HepG2 (cell line): ENCODE measurements around the gene POU3F4. TPM values are rescaled to one million over a fixed set of nuclear protein-coding genes. Genes with fewer than 3 reads are reported as not detected.

Experiments
- ATAC-seq: fragments of 200-7000 bp; cut with Tn5 transposase; 3 replicates; pipeline ENCODE4 v1.9.1; 2020; ENCODE audit warnings: mild to moderate bottlenecking, moderate library complexity
- BruUV-seq: library from RNA; stranded (reverse); fragments of 400-500 nt; replicated peaks from 2 replicates; lab custom pipeline; 2021; lab: Mats Ljungman, UMichigan
- CTCF ChIA-PET: fragments of 300-600 bp; formaldehyde crosslinking; extraction: SDS; loops from one replicate; lab custom pipeline; 2021; ENCODE audit warnings: low total read pairs, inconsistent platforms, low intra/inter-chr PET ratio; lab: Yijun Ruan, JAX
- POLR2A ChIA-PET: fragments of 350-600 bp; sonication (Branson Sonifier 250); formaldehyde crosslinking; loops from one replicate; lab custom pipeline; 2020; ENCODE audit warnings: antibody characterized with exemption, inconsistent platforms; lab: Yijun Ruan, JAX
- DNase-seq: peaks from one replicate; pipeline ENCODE4 v3.0.0-alpha.2; 2015; ENCODE audit warnings: low spot score
- FAIRE-seq: peaks from 3 replicates; lab custom pipeline; 2011; peaks lifted over from hg19 to GRCh38; lab: Jason Lieb, UNC
- H2AFZ ChIP-seq: one replicate; pipeline ENCODE4 v1.6.1; 2011; ENCODE audit warnings: low read length, inconsistent platforms
- H3K27ac ChIP-seq: fragments of 300-600 bp; 3 replicates; pipeline ENCODE4 v1.8.0; 2011; ENCODE audit warnings: mixed run types, mild to moderate bottlenecking, mixed read lengths, low read length, inconsistent platforms; ENCODE audit not compliant: insufficient read depth; ENCODE audit errors: extremely low read length
- H3K27me3 ChIP-seq, 2 experiments: fragments of 200-600 bp in 1 of 2; 2 replicates in 1 of 2; 3 replicates in 1 of 2; pipeline versions ENCODE4 v1.6.0 to v1.8.0; 2011; ENCODE audit warnings: low read length in 2 of 2, mild to moderate bottlenecking in 2 of 2, moderate library complexity in 2 of 2, inconsistent platforms in 1 of 2; ENCODE audit not compliant: insufficient read depth in 2 of 2, control insufficient read depth in 1 of 2
- H3K36me3 ChIP-seq, 2 experiments: fragments of 200-600 bp in 1 of 2; replicated peaks in 1 of 2; 2 replicates in 1 of 2; 3 replicates in 1 of 2; pipeline versions ENCODE4 v1.5.1 to v1.8.0; 2011; ENCODE audit warnings: low read length in 2 of 2, inconsistent platforms in 1 of 2; ENCODE audit not compliant: insufficient read depth in 2 of 2, control insufficient read depth in 1 of 2
- H3K4me1 ChIP-seq: 2 replicates; pipeline ENCODE4 v1.5.1; 2012; ENCODE audit warnings: low read length, inconsistent platforms; ENCODE audit not compliant: insufficient read depth
- H3K4me2 ChIP-seq: 2 replicates; pipeline ENCODE4 v1.6.0; 2011; ENCODE audit warnings: low read depth, low read length, inconsistent platforms
- H3K4me3 ChIP-seq, 3 experiments: fragments of 200-600 bp in 1 of 3; sonication (generic), shearing (Covaris generic) in 1 of 3; replicated peaks in 1 of 3; 2 replicates each; pipeline ENCODE4 v1.5.1; 2011 to 2016; ENCODE audit warnings: low read length in 3 of 3, inconsistent platforms in 2 of 3, low read depth in 2 of 3, mild to moderate bottlenecking in 2 of 3, control low read depth in 1 of 3, mixed read lengths in 1 of 3; ENCODE audit not compliant: insufficient read depth in 1 of 3
- H3K79me2 ChIP-seq: one replicate; pipeline ENCODE4 v1.6.1; 2011; ENCODE audit warnings: low read length, inconsistent platforms; ENCODE audit not compliant: insufficient read depth
- H3K9ac ChIP-seq: 2 replicates; pipeline ENCODE4 v1.6.0; 2011; ENCODE audit warnings: mild to moderate bottlenecking, low read depth, low read length, inconsistent platforms; ENCODE audit not compliant: insufficient read depth
- H3K9me3 ChIP-seq: 2 replicates; pipeline ENCODE4 v1.5.1; 2012; ENCODE audit warnings: mild to moderate bottlenecking, low read length
- H4K20me1 ChIP-seq: 2 replicates; pipeline ENCODE4 v1.6.0; 2011; ENCODE audit warnings: inconsistent platforms, mild to moderate bottlenecking, low read length, moderate library complexity; ENCODE audit not compliant: insufficient read depth
- CC2D1A ChIP-seq: sonication (generic); formaldehyde crosslinking; IDR thresholded peaks from 2 replicates; pipeline ENCODE4 v1.8.1; 2023; ENCODE audit warnings: mild to moderate bottlenecking, missing genetic modification reagents
- HES4 ChIP-seq: sonication (generic); formaldehyde crosslinking; IDR thresholded peaks from 2 replicates; pipeline ENCODE4 v1.9.0; 2021; ENCODE audit warnings: mild to moderate bottlenecking, missing genetic modification reagents, borderline replicate concordance
- JUNB ChIP-seq: sonication (generic); formaldehyde crosslinking; IDR thresholded peaks from 2 replicates; pipeline ENCODE4 v1.8.0; 2022; ENCODE audit warnings: missing genetic modification reagents, mild to moderate bottlenecking, borderline replicate concordance
- KLF12 ChIP-seq: sonication (generic); formaldehyde crosslinking; IDR thresholded peaks from 2 replicates; pipeline ENCODE4 v1.4.0; 2020; ENCODE audit warnings: missing genetic modification reagents, borderline replicate concordance
- MTF2 ChIP-seq: sonication (generic); formaldehyde crosslinking; IDR thresholded peaks from 2 replicates; pipeline ENCODE4 v1.5.0; 2020; ENCODE audit warnings: missing genetic modification reagents, borderline replicate concordance
- SIX4 ChIP-seq: sonication (generic); formaldehyde crosslinking; IDR thresholded peaks from 2 replicates; pipeline ENCODE4 v1.4.0; 2020; ENCODE audit warnings: missing genetic modification reagents
- SP4 ChIP-seq: sonication (generic); formaldehyde crosslinking; IDR thresholded peaks from 2 replicates; pipeline ENCODE4 v1.8.1; 2023; ENCODE audit warnings: mild to moderate bottlenecking, missing genetic modification reagents
- U2AF1 ChIP-seq: fragments of 200-400 bp; formaldehyde crosslinking; optimal IDR thresholded peaks from 2 replicates; pipeline ENCODE3; 2017; ENCODE audit warnings: mild to moderate bottlenecking, low read depth, low read length
- ZFP36L2 ChIP-seq: sonication (generic); formaldehyde crosslinking; IDR thresholded peaks from 2 replicates; pipeline ENCODE4 v1.4.0; 2020; ENCODE audit warnings: missing genetic modification reagents
- ZFYVE20 ChIP-seq: sonication (generic); formaldehyde crosslinking; IDR thresholded peaks from 2 replicates; pipeline ENCODE4 v1.8.0; 2023; ENCODE audit warnings: low read depth, mild to moderate bottlenecking, moderate library complexity, missing genetic modification reagents, borderline replicate concordance
- ZNF207 ChIP-seq: fragments of 450-650 bp; IDR thresholded peaks from 2 replicates; pipeline ENCODE4 v1.6.1; 2016; ENCODE audit warnings: antibody characterized with exemption, borderline replicate concordance
- ZNF451 ChIP-seq: sonication (generic); formaldehyde crosslinking; IDR thresholded peaks from 2 replicates; pipeline ENCODE4 v1.5.0; 2020; ENCODE audit warnings: mild to moderate bottlenecking, missing genetic modification reagents
- ZNF552 ChIP-seq: sonication (generic); formaldehyde crosslinking; IDR thresholded peaks from 2 replicates; pipeline ENCODE4 v1.9.0; 2022; ENCODE audit warnings: missing genetic modification reagents, mild to moderate bottlenecking, borderline replicate concordance
- ZNF674 ChIP-seq: sonication (generic); formaldehyde crosslinking; IDR thresholded peaks from 2 replicates; pipeline ENCODE4 v1.5.0; 2020; ENCODE audit warnings: low read depth, mild to moderate bottlenecking, missing genetic modification reagents
- ZSCAN31 ChIP-seq: sonication (generic); formaldehyde crosslinking; IDR thresholded peaks from 2 replicates; pipeline ENCODE4 v1.5.0; 2020; ENCODE audit warnings: low read depth, mild to moderate bottlenecking, missing genetic modification reagents
- WGBS: methylation state at CpG from one replicate; pipeline ENCODE4 v1.1.6; 2017; ENCODE audit warnings: low lambda C conversion rate; 5-methylcytosine and 5-hydroxymethylcytosine counted together
- in situ Hi-C: cut with HindIII; loops from 2 replicates; pipeline ENCODE4 v1.10.0; 2017; ENCODE audit warnings: low pct_unique_long_range_greater_than_20kb; ENCODE audit not compliant: extremely low pct_ligation_motif_present
- intact Hi-C: fragments of 100-400 bp; cut with micrococcal nuclease; formaldehyde crosslinking; loops from one replicate; pipeline ENCODE4 v1.10.0; 2022; ENCODE audit not compliant: unreplicated experiment
- polyA plus RNA-seq, 8 experiments: library from polyadenylated mRNA; depleted of rRNA in 3 of 8; stranded (reverse) in 7 of 8; unstranded in 1 of 8; fragments of >200 nt; fragmentation: Illumina TruSeq in 4 of 8; extraction: Trizol in 4 of 8; gene quantifications; 2 replicates each; pipeline versions ENCODE4 v1.2.1 to v1.2.3, GENCODE V29; 2011 to 2016; ENCODE audit warnings: low read depth in 4 of 8, missing spikeins in 1 of 8, mixed read lengths in 1 of 8; ENCODE audit not compliant: insufficient read depth in 1 of 8
- total RNA-seq, 5 experiments: library from RNA; depleted of rRNA; stranded (reverse); fragments of >200 nt; fragmentation: Illumina TruSeq; extraction: Trizol; gene quantifications; 2 replicates each; pipeline ENCODE4 v1.2.3, GENCODE V29; 2016; ENCODE audit warnings: low read depth in 1 of 5
- TF ChIP-seq, protein P1 (sequence below): IDR thresholded peaks from 2 replicates; pipeline ENCODE4 v1.6.1; 2016; ENCODE audit warnings: low read depth, control low read depth
- TF ChIP-seq, protein P2 (sequence below): sonication (generic); formaldehyde crosslinking; IDR thresholded peaks from 2 replicates; pipeline ENCODE4 v1.5.1; 2020; ENCODE audit warnings: mild to moderate bottlenecking, moderate library complexity, missing genetic modification reagents
- TF ChIP-seq, protein P3 (sequence below): IDR thresholded peaks from 2 replicates; pipeline ENCODE4 v1.6.1; 2016; ENCODE audit warnings: missing biosample characterization, missing genetic modification reagents, low read depth
- TF ChIP-seq, protein P4 (sequence below): sonication (generic); formaldehyde crosslinking; IDR thresholded peaks from 2 replicates; pipeline ENCODE4 v1.5.1; 2020; ENCODE audit warnings: missing genetic modification reagents, mild to moderate bottlenecking, borderline replicate concordance

The POU3F4 gene
- total and polyA plus RNA-seq, 2 of the 13 experiments (the other 11 are each of a cell fraction or from before 2014, with no cell fraction given), result not detected

DNA sequence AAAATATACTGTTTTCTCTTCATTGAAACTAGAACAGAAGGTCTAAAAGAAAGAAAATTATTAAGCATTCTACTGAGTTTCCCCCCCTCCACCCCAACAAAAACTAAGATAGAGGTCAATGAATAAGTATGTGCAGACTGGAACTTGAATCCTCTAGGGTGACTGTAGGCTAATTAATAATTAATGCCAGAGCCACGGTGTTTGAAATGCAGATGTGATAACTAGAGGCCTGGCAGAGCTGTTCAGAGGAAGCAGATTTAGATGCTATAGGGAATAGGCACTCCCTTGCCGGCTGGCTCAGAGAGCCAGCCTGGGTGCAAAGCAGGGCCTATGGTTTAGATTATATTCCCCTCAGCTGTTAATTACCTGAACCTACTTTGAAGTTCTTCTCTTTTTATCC, 12.2 kb upstream of the POU3F4 start:
- ChIA-PET POLR2A (no interaction called here), CTCF (no interaction called here)
- Histone ChIP-seq H3K79me2 (no peaks in the 10 kb centered on the region), H3K9ac (no peak overlapping the region), H4K20me1 (no peaks in the 10 kb centered on the region), H3K4me3 (no peak overlapping the region), H3K4me2 (no peak overlapping the region), H3K27ac (no peak overlapping the region), H3K4me1 (no peaks in the 10 kb centered on the region), H3K9me3 (no peaks in the 10 kb centered on the region), H3K36me3 (no peaks in the 10 kb centered on the region), H2AFZ (no peak overlapping the region), H3K27me3 (no peaks in the 10 kb centered on the region)
- FAIRE-seq, result no peak
- no peak for DNase-seq
- TF ChIP-seq ZSCAN31 (no peak), SP4 (CRISPR knock-in tag) (no peak), KLF12 (CRISPR knock-in tag) (no peak), HES4 (CRISPR knock-in tag) (no peak), ZNF552 (CRISPR knock-in tag) (no peak), ZFYVE20 (CRISPR knock-in tag) (no peak), CC2D1A (CRISPR knock-in tag) (no peak), ZNF674 (no peak), ZNF451 (CRISPR knock-in tag) (no peak), MTF2 (CRISPR knock-in tag) (no peak), ZFP36L2 (no peak), ZNF207 (no peak), JUNB (CRISPR knock-in tag) (no peak), SIX4 (CRISPR knock-in tag) (no peak), U2AF1 (no peak)
- TF ChIP-seq, protein P1, sequence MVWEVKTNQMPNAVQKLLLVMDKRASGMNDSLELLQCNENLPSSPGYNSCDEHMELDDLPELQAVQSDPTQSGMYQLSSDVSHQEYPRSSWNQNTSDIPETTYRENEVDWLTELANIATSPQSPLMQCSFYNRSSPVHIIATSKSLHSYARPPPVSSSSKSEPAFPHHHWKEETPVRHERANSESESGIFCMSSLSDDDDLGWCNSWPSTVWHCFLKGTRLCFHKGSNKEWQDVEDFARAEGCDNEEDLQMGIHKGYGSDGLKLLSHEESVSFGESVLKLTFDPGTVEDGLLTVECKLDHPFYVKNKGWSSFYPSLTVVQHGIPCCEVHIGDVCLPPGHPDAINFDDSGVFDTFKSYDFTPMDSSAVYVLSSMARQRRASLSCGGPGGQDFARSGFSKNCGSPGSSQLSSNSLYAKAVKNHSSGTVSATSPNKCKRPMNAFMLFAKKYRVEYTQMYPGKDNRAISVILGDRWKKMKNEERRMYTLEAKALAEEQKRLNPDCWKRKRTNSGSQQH, result no peak
- TF ChIP-seq, protein P2, sequence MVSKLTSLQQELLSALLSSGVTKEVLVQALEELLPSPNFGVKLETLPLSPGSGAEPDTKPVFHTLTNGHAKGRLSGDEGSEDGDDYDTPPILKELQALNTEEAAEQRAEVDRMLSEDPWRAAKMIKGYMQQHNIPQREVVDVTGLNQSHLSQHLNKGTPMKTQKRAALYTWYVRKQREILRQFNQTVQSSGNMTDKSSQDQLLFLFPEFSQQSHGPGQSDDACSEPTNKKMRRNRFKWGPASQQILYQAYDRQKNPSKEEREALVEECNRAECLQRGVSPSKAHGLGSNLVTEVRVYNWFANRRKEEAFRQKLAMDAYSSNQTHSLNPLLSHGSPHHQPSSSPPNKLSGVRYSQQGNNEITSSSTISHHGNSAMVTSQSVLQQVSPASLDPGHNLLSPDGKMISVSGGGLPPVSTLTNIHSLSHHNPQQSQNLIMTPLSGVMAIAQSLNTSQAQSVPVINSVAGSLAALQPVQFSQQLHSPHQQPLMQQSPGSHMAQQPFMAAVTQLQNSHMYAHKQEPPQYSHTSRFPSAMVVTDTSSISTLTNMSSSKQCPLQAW (CRISPR knock-in tag), result no peak
- TF ChIP-seq, protein P3, sequence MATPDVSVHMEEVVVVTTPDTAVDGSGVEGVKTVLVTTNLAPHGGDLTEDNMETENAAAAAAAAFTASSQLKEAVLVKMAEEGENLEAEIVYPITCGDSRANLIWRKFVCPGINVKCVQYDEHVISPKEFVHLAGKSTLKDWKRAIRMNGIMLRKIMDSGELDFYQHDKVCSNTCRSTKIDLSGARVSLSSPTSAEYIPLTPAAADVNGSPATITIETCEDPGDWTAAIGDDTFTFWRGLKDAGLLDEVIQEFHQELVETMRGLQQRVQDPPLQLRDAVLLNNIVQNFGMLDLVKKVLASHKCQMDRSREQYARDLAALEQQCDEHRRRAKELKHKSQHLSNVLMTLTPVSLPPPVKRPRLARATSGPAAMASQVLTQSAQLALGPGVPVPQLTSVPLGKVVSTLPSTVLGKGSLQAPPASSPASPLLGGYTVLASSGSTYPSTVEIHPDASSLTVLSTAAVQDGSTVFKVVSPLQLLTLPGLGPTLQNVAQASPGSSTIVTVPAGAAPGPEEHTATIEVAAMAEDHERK (CRISPR knock-in tag), result no peak
- TF ChIP-seq, protein P4, sequence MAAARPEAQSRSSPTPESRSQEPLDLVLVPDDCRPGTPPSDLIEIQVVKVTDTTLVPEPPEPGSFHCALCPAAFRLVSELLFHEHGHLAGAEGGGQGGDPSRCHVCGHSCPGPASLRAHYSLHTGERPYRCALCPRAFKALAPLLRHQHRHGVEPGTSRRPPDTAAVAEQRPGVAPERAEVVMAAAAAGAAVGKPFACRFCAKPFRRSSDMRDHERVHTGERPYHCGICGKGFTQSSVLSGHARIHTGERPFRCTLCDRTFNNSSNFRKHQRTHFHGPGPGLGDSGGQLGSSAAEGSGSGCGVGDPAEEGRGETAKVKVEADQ (CRISPR knock-in tag), result no peak
- intact Hi-C loops, result no loop called here
- no peak for ATAC-seq
- no CpG with 5 or more reads among the region's 2 CpGs for WGBS
- BruUV-seq, result no TSS peak
- in situ Hi-C loops, result no loop called here
